ENCODE data around the gene NOX3. TPM values are rescaled to one million over a fixed set of nuclear protein-coding genes. Genes with fewer than 3 reads are reported as not detected.

NOX3 gene
- total and polyA plus RNA-seq, 2 experiments from 2014 or later: not detected

- H3K9me3 ChIP-seq (ENCODE audit: low read depth): no peaks in the 10 kb centered on the region
- DNase-seq: peak; percentile 88
- peak overlapping the region; percentile 36; the same call in 1 of the 2 replicates for H2AFZ ChIP-seq
- H3K9me2 ChIP-seq (ENCODE audit: insufficient read depth): peaks cover 4% of the 10 kb centered on the region; the same call in 1 of the 2 replicates
- H3K36me3 ChIP-seq (ENCODE audit: low read depth): no peaks in the 10 kb centered on the region
- no peaks in the 10 kb centered on the region for H3K27me3 ChIP-seq (replicated peaks; ENCODE audit: insufficient read depth)
- H3K4me2 ChIP-seq (ENCODE audit: unreplicated experiment): peak overlapping the region; percentile 71
- no peaks in the 10 kb centered on the region for H3K79me2 ChIP-seq (ENCODE audit: insufficient read depth)
- WGBS, 2 experiments (ENCODE audit: low coverage in 1 of 2, low lambda C conversion rate in 2 of 2, missing lambda C conversion rate in 2 of 2): 0% methylated on average over 1 of the region's 1 CpG
- peaks cover 38% of the 10 kb centered on the region for H3F3A ChIP-seq (ENCODE audit: insufficient read depth)
- H3K27ac ChIP-seq: peak overlapping the region; percentile 82
- H4K20me1 ChIP-seq (ENCODE audit: insufficient read depth): no peaks in the 10 kb centered on the region
- in situ Hi-C loops (cut with MboI): no loop called here
- H3K4me3 ChIP-seq: no peak overlapping the region
- H3K9ac ChIP-seq: peak overlapping the region; percentile 43; the same call in 1 of the 2 replicates
- H3K4me1 ChIP-seq (ENCODE audit: insufficient read depth): peaks cover 65% of the 10 kb centered on the region
- TF ChIP-seq EZH2phosphoT487 (IDR thresholded peaks at IDR 0.05; ENCODE audit: insufficient read depth, low read depth): no peak
- no peak for TF ChIP-seq EZH2 (IDR thresholded peaks at IDR 0.05; ENCODE audit: insufficient read depth, poor library complexity, severe bottlenecking)
Observed at GRCh38 chr6:155377061-155377460, 78.6 kb downstream of the NOX3 start.

GRCh38 chr6:155375801-155376200, 79.8 kb downstream of the NOX3 start:
- TF ChIP-seq EZH2phosphoT487 (IDR thresholded peaks at IDR 0.05; ENCODE audit: insufficient read depth, low read depth) (no peak), EZH2 (IDR thresholded peaks at IDR 0.05; ENCODE audit: insufficient read depth, poor library complexity, severe bottlenecking) (no peak)
- H3K36me3 ChIP-seq (ENCODE audit: low read depth): no peaks in the 10 kb centered on the region

GRCh38 chr6:155374681-155375080, 81.0 kb downstream of the NOX3 start:
- H3K4me1 ChIP-seq (ENCODE audit: insufficient read depth): peaks cover 51% of the 10 kb centered on the region
- H3K27me3 ChIP-seq (replicated peaks; ENCODE audit: insufficient read depth): no peaks in the 10 kb centered on the region
- peak; percentile 52 for DNase-seq
- H3K36me3 ChIP-seq (ENCODE audit: low read depth): no peaks in the 10 kb centered on the region
- in situ Hi-C loops (cut with MboI): no loop called here
- H3K9ac ChIP-seq: no peak overlapping the region
- H3K27ac ChIP-seq: no peak overlapping the region
- peak overlapping the region; percentile 18 for H3K4me2 ChIP-seq (ENCODE audit: unreplicated experiment)
- H3F3A ChIP-seq (ENCODE audit: insufficient read depth): peaks cover 31% of the 10 kb centered on the region
- no peak for TF ChIP-seq EZH2 (IDR thresholded peaks at IDR 0.05; ENCODE audit: insufficient read depth, poor library complexity, severe bottlenecking)
- no peak for TF ChIP-seq EZH2phosphoT487 (IDR thresholded peaks at IDR 0.05; ENCODE audit: insufficient read depth, low read depth)
- no peak overlapping the region for H3K4me3 ChIP-seq
- no peaks in the 10 kb centered on the region for H4K20me1 ChIP-seq (ENCODE audit: insufficient read depth)
- WGBS, 2 experiments (ENCODE audit: low coverage in 1 of 2, low lambda C conversion rate in 2 of 2, missing lambda C conversion rate in 2 of 2): 44 to 48% methylated on average over 2 of the region's 2 CpGs
- no peaks in the 10 kb centered on the region for H3K9me3 ChIP-seq (ENCODE audit: low read depth)
- H3K9me2 ChIP-seq (ENCODE audit: insufficient read depth): peaks cover 4% of the 10 kb centered on the region; the same call in 1 of the 2 replicates
- H2AFZ ChIP-seq: no peak overlapping the region
- no peaks in the 10 kb centered on the region for H3K79me2 ChIP-seq (ENCODE audit: insufficient read depth)

More at GRCh38 chr6:155375801-155376200, 79.8 kb downstream of the NOX3 start:
- Histone ChIP-seq H3K9me2 (ENCODE audit: insufficient read depth) (peaks cover 4% of the 10 kb centered on the region; the same call in 1 of the 2 replicates), H4K20me1 (ENCODE audit: insufficient read depth) (no peaks in the 10 kb centered on the region), H3K4me2 (ENCODE audit: unreplicated experiment) (no peak overlapping the region), H3K27ac (no peak overlapping the region), H3K79me2 (ENCODE audit: insufficient read depth) (no peaks in the 10 kb centered on the region), H3K4me3 (no peak overlapping the region), H3K9ac (no peak overlapping the region), H2AFZ (no peak overlapping the region), H3K9me3 (ENCODE audit: low read depth) (no peaks in the 10 kb centered on the region), H3F3A (ENCODE audit: insufficient read depth) (peaks cover 31% of the 10 kb centered on the region), H3K4me1 (ENCODE audit: insufficient read depth) (peaks cover 53% of the 10 kb centered on the region), H3K27me3 (replicated peaks; ENCODE audit: insufficient read depth) (no peaks in the 10 kb centered on the region)
- no peak for DNase-seq
- in situ Hi-C loops (cut with MboI): no loop called here
- WGBS, 2 experiments (ENCODE audit: low coverage in 1 of 2, low lambda C conversion rate in 2 of 2, missing lambda C conversion rate in 2 of 2): 83 to 89% methylated on average over 2 of the region's 2 CpGs

- Histone ChIP-seq H3F3A (ENCODE audit: insufficient read depth) (peaks cover 28% of the 10 kb centered on the region), H3K9me3 (ENCODE audit: low read depth) (no peaks in the 10 kb centered on the region), H3K27me3 (replicated peaks; ENCODE audit: insufficient read depth) (no peaks in the 10 kb centered on the region), H3K79me2 (ENCODE audit: insufficient read depth) (no peaks in the 10 kb centered on the region), H3K27ac (no peak overlapping the region; the same call in 1 of the 2 replicates), H3K4me2 (ENCODE audit: unreplicated experiment) (no peak overlapping the region), H2AFZ (no peak overlapping the region), H4K20me1 (ENCODE audit: insufficient read depth) (no peaks in the 10 kb centered on the region), H3K4me1 (ENCODE audit: insufficient read depth) (peaks cover 49% of the 10 kb centered on the region), H3K36me3 (ENCODE audit: low read depth) (no peaks in the 10 kb centered on the region), H3K9me2 (ENCODE audit: insufficient read depth) (peaks cover 4% of the 10 kb centered on the region; the same call in 1 of the 2 replicates), H3K4me3 (no peak overlapping the region), H3K9ac (no peak overlapping the region)
- 60 to 64% methylated on average over 3 of the region's 3 CpGs for WGBS, 2 experiments (ENCODE audit: low coverage in 1 of 2, low lambda C conversion rate in 2 of 2, missing lambda C conversion rate in 2 of 2)
- TF ChIP-seq EZH2phosphoT487 (IDR thresholded peaks at IDR 0.05; ENCODE audit: insufficient read depth, low read depth) (no peak), EZH2 (IDR thresholded peaks at IDR 0.05; ENCODE audit: insufficient read depth, poor library complexity, severe bottlenecking) (no peak)
- in situ Hi-C loops (cut with MboI): no loop called here
- peak; percentile 64 for DNase-seq
Observed at GRCh38 chr6:155373276-155373675, 82.4 kb downstream of the NOX3 start.

All from GM23248 (cell line).